ENCODE data around the gene POLN.

Gene POLN

DNA sequence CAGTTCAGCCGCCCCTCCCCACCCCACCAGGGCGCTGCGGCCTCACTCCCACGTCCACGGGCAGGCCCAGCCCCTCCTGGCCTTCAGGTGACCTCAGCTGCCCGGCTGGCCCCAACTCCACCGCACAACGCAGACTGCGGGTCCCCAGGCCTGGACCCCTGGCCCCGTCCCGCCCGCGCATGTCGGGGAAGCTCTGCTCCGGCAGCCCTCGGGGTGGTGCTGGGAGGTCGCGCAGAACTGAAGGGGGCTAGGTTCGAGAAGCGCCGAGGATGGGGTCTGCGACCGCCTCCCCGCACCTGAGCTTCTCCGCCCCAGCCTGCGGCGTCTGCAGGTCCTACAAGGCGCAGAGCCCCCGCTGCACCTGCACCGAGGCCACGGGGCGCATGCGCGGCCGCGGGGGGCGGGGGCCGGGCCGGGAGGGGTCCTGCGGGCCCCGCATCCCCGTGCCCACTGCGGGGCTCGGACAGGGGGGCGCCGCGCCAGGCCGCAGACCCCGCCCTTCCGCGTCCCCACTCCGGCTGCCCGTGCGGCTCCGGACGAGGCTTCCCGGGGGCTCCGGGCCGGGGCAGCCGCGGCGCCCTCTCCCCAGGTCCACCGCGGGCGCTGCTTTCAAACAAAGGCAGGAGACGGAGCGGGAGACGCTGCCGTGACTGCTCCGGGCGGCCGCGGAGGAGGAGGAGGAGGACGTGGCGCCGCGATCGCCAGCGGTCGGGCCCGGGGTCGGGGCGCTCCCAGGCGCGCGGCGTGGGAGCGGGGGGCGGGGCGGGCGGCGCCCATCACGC, 183.5 kb downstream of the POLN start:
- DNase-seq (ENCODE audit: low spot score) = peak; percentile 87

GRCh38 chr4:2057382-2058065, 184.4 kb downstream of the POLN start:
- DNase-seq (ENCODE audit: low spot score) = no peak

DNA sequence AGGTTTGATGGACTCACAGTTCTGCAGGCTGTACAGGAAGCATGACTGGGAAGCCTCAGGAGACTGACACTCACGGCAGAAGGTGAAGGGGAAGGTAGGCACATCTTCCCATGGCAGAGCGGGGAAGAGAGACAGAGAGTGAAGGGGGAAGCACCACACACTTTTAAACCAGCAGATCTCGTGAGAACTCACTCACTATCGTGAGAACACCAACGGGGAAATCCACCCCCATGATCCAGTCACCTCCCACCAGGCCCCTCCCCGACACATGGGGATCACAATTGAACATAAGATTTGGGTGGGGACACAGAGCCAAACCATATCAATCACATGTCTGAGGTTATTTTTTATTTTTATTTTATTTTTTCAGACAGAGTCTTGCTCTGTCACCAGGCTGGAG, 187.7 kb downstream of the POLN start:
- DNase-seq (ENCODE audit: low spot score) = no peak

DNA sequence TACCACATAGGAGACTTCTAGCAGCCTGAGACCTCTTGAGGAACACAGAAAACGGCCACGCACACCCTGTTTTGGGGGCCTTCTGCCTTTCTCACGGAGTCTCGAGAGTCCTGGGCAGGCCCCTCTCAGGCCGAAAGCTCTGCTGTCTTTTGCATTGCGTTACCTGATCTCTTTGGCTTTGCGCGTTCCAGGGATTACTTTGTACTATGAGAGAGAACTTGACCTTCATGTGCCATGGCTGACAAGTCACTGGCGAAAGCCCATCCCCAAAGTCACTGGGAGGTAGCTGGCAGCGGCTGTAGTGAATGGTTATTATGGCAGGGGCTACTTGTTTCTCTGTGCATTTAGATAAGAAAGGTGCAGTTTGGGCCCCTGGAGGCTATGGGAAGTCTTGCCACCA, 190.8 kb downstream of the POLN start:
- DNase-seq (ENCODE audit: low spot score) = no peak

GRCh38 chr4:2049811-2050210, 192.1 kb downstream of the POLN start:
- DNase-seq (ENCODE audit: low spot score) = no peak

GRCh38 chr4:2049381-2049780, 192.5 kb downstream of the POLN start:
- DNase-seq (ENCODE audit: low spot score) = no peak

DNA sequence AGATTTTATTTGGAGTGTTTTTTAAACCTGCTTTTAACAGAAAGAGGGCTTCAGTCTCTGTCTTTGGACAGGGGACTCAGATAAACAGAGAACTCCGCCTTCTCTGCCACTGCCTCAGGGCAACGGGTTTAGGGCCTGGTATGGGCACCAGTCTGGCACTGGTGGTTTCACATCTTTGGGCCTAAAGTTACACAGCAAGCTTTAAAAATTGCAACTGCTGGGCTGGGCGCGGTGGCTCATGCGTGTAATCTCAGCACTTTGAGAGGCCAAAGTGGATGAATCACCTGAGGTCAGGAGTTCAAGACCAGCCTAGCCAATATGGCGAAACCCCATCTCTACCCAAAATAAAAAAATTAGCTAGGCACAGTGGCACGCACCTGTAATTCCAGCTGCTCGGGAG, 193.1 kb downstream of the POLN start:
- no peak for DNase-seq (ENCODE audit: low spot score)

DNA sequence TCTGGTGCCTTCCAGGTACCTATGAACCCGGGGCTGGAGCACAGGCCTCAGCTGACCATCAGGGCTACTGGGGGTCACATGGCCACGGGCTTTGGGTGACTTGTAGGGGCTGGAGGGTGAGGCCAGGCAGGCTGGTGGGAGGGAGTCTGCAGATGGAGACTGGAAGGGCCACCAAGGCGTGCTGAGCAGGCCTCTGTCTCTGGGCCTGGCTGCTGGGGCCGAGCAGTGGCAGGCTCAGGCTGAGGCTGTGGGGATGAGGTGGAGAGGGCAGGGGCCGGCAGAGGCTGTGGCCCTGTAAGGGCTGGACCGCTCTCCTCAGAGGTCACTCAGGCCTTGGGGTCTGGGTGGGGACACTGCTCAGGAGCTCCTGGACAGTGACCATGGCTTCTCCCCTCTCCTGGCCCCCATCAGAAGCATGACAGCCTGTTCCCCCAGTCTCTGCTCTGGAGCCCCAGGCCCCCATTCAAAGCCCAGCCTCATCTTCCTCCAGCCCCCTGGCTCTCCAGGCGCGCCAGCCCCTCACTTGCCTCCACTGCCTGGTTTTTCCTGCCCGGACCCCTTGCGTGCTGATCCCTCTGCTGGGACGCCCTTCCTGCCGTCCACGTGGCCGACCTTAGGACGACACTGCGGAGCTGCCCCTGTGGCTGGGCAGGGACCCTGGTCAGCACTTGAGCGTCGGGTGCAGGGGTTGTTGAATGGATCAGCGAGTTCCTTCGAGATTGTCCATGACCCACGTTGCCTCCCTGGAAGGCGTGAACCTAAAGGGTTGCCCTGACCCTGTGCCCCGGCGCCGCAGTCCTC, 193.9 kb downstream of the POLN start:
- no peak for DNase-seq (ENCODE audit: low spot score)

DNA sequence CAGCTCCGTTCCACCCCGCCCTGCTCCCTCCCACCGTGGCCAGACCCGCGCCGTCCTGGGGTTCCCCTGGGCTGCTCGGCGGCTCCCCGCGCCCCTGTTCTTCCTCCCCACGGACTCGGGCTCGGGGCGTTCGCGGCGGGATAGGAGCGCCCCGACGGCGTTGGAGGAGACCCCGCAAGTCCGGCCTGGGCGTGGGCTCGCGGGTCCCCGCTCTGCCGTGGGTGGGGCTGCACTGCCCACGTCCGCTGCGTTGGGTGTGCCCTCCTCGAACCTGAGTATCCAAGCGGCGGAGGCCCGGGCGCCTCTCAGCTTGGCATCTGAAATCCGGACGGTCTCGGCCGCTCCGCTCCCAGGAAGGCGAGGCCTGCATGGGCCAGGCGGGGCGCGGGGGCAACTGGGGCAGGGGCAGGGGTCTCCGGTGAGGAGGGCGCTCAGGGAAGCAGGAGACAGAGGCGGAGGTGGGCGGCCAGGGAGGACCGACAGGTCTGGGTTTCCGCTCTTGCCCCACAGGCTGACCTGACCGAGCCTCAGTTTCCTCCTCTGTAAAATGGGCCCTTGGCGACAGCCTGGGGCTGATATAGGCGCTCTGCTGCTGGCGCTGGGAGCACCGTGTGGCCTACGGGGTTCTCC, 194.8 kb downstream of the POLN start:
- no peak for DNase-seq (ENCODE audit: low spot score)

DNA sequence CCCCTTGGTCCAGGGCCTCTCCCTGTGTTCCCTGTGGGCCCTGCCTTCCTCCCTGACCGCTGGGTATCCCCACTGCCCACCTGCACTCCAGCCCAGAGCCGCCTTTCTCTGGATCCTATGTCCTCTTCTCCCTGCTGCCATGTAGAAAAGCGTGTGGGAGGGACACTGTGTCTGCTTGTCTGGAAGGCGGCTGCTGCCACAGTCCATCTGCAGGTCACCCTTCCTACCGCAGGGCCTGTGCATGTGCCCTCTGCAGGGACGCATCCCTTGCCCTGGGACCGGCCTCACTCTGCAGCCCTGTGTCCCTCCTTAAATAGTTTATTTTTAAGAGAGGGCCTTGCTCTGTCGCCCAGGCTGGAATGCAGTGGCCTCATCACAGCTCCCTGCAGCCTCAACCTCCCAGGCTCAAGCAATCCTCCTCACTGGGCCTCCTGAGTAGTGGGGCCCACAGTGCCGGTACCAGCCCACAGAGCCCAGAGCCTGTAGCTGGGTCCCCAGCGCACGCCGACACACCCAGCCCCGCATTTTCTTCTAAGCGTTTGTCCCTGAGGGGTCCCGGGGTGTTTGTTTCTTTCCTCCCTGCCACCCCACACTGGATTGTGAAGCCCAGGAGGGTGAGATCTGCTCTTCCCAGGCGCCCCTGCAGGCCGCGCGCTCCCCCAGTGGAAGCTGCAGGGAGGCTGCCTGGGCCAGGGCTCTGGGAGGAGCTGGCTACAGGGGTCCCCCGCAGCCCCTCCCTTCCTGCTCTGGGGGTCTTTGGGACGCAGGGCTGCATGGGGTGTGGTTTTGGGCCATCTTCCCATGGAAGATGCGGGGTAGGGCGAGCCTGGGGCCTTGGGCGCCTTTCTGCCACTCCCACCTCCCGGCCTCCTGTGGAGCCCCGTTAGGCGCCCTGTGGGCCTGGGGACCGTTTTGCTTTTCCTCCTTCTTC, 195.6 kb downstream of the POLN start:
- no peak for DNase-seq (ENCODE audit: low spot score)

- no peak for DNase-seq (ENCODE audit: low spot score)
Measured at GRCh38 chr4:2045518-2045951, 196.4 kb downstream of the POLN start.

DNA sequence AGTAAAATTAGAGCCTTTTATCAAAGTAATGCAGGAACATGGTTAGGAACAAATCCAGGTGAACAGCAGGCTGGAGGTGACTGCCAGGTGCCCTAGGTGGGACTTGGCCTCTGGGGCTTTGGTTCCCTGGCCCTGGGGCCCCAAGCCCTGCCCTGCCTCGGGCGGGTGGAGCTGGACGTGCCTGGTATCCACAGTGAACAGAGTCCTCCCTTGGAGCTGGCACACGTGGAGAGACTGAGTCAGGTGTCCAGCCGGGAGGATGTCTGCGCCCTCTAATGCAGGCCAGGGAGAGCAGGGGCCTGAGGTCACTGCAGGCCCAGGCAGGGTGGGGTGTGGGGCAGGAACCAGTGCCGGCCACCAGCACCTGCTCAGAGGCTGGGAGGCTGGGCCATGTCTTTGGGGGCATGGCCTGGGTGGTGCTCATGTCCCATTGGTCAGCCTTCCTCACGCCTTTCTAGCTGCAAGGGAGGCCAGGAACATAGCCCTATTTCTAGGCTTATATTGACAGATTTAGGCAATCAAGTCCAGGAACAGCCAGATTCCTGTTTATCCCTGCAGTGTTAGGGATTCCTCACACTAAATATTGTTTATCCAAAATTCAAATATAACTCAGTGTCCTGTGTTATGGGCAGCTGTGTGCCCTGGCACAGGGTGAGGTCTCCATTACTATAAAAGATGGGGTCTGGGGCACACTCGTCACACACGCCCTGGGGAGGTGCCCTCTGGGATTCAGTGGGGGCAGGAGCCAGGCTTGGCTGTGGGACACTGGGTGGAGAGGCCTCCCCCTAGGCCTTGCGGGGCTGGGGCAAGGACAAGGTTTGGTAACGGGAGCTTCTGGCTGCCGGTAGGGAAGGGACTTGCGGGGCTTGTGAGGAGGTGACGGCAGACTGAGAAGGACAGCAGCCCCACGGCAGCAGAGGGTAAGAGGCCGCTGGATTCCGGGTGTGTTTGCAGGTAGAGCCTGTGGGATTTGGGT, 197.1 kb downstream of the POLN start:
- no peak for DNase-seq (ENCODE audit: low spot score)

GRCh38 chr4:2044119-2044485, 197.8 kb downstream of the POLN start:
- DNase-seq (ENCODE audit: low spot score) = no peak

DNA sequence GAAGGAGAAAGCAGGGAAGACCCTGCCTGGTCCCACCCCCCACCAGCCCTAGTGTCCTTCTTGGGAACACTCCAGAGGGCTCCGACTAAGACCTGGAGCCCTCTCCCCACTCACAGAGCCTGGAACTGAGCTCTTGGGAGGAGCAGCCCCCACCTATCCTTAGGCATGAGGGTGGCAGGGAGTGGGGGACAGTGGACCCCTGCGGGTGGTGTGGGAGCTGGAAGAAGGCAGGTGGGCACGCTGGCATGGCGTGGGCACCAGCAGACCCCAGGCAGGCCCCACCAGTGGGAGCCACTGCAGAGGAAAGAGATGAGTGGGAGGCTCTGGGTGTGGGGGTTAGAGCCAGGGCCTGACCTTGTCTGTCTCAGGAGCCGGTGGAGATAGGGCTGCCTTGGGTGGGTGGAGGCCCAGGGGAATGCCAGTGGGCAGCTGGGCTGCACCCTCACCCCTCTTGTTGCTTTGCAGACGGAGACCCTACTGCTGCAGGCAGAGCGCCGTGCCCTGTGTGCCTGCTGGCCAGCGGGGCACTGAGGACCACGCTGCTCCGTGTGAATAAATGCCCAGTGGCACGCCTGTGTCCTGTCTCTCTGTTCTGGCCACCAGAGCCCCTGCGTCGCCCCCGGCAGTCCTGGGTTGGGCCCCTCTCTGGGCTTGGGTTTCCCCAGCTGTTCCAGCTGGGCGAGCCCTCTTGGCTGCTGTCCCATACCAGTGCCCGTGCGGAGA, 198.4 kb downstream of the POLN start:
- no peak for DNase-seq (ENCODE audit: low spot score)

DNA sequence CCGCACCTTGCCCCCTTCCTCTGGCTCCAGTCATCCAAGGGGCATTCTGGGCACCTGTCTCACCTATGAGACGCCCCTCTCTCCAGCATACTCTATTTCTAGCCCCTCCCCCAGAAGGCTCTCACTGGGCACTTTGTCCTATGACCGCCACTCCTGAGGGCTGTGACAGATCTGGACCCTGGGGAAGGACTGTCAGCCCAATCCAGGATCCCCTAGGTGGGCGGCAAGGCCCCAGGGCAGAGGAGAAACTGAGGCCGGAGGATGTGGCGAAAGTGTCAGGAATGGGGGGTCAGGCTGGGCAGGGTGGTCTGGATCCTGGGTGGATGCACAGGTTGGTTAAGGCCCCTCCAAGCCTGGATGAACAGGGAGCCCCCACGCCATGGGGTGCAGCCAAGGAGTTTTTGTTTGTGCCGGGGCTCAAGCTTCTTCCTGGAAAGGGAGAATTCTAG, 198.9 kb downstream of the POLN start:
- DNase-seq (ENCODE audit: low spot score) = peak; percentile 23

GRCh38 chr4:2042204-2042946, 199.5 kb downstream of the POLN start:
- peak; percentile 43 for DNase-seq (ENCODE audit: low spot score)

DNA sequence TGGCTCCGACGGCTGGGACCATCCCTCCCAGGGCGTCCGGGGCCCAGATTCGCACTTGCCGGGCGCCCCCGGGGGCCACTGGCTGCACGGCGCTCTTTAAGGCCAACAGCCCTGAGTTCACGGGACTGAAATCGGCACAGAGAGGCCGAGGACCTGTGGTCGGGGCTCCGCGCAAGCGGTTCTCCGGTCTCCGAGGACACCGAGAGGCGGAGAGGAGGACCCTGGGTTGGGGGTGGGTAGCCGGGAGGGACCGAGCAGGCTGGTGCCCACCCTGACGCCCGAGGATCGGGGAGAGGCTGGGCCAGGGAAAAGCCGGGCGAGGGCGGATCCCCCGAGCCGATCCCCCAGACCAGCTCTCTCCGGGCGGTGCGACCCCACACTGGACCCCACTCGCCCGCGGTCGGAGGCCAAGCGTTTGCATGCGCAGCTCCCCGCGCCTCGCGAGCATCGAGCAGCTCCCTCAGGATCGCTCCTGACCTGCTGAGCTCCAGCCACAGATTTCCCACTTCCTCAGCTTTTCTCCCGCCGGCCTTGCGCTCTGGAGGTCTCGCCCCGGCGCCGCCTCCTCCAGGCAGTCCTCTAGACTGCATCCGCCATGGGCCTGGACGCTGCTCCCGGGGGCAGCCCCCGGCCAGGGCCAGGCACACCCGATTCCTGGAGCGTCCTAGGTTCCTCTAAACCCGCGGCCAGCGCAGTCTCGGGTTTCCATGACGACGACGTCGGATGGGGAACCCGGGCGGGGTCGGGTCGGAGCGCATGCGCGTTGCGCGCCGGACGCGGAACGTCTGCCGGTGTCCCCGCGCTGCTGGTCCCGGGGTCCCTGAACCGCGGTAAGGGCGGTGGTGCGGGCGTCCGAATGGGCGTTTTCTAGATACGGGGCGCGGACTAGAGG, 200.4 kb downstream of the POLN start:
- DNase-seq (ENCODE audit: low spot score) = peak; percentile 98

All from HuH-7 (cell line).